Mesothelial cell of epicardium (in vitro differentiated cells): ENCODE results near the gene DNER. TPM values are rescaled to one million over a fixed set of nuclear protein-coding genes. Genes with fewer than 3 reads are reported as not detected.

ENCODE experiments used
- DNase-seq, 2 experiments: peaks; one replicate each; pipeline ENCODE4 v3.0.0; 2021; ENCODE audit warnings: low spot score in 2 of 2; ENCODE audit not compliant: unreplicated experiment in 2 of 2
- H3K27ac Mint-ChIP-seq: 2 replicates; pipeline ENCODE4 v1.8.0; 2021; ENCODE audit warnings: mixed read lengths
- H3K27me3 Mint-ChIP-seq: 2 replicates; pipeline ENCODE4 v1.8.0; 2021; ENCODE audit warnings: low read depth, mixed read lengths
- H3K36me3 Mint-ChIP-seq: 2 replicates; pipeline ENCODE4 v1.8.0; 2021; ENCODE audit warnings: mixed read lengths
- H3K4me1 Mint-ChIP-seq: 2 replicates; pipeline ENCODE4 v1.8.0; 2021; ENCODE audit warnings: mixed read lengths
- H3K4me3 Mint-ChIP-seq: 2 replicates; pipeline ENCODE4 v1.8.0; 2021; ENCODE audit warnings: mild to moderate bottlenecking, moderate library complexity, mixed read lengths
- H3K9me3 Mint-ChIP-seq: 2 replicates; pipeline ENCODE4 v1.8.0; 2021; ENCODE audit warnings: mixed read lengths
- total RNA-seq: library from RNA; stranded (reverse); gene quantifications from 3 replicates; pipeline ENCODE4 v1.2.1, GENCODE V29; 2021
- TF ChIP-seq, protein P1 (sequence below): fragments of 200-600 bp; sonication (generic); IDR thresholded peaks from one replicate; pipeline ENCODE4 v1.5.0; 2021; ENCODE audit warnings: antibody characterized with exemption; ENCODE audit not compliant: unreplicated experiment

Gene DNER
- total RNA-seq, 1 donor from 2014 or later: not detected

DNA sequence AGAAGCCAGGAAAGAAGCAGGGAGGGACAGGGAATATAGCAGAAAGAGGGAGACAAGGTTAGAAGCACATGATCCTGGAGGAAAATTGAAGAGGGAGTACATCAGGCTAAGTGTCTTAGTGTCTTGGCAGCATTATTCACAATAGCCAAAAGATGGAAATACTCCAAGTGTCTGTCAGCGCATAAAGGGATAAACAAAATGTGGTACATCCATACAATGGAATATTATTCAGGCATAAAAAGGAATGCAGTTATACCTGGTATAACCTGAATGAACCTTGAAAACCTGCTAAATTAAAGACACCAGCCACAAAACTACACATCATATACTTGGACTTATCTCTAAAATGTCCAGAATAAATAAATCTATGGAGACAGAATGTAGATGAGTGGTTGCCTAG lies 224.2 kb downstream of the DNER start:
- no peak for DNase-seq
- H3K9me3 Mint-ChIP-seq: peaks cover 15% of the 10 kb centered on the region
- peaks cover 6% of the 10 kb centered on the region for H3K27me3 Mint-ChIP-seq
- no peaks in the 10 kb centered on the region for H3K4me1 Mint-ChIP-seq
- H3K4me3 Mint-ChIP-seq: no peak overlapping the region
- no peak overlapping the region for H3K27ac Mint-ChIP-seq
- no peaks in the 10 kb centered on the region for H3K36me3 Mint-ChIP-seq
- TF ChIP-seq, protein P1, sequence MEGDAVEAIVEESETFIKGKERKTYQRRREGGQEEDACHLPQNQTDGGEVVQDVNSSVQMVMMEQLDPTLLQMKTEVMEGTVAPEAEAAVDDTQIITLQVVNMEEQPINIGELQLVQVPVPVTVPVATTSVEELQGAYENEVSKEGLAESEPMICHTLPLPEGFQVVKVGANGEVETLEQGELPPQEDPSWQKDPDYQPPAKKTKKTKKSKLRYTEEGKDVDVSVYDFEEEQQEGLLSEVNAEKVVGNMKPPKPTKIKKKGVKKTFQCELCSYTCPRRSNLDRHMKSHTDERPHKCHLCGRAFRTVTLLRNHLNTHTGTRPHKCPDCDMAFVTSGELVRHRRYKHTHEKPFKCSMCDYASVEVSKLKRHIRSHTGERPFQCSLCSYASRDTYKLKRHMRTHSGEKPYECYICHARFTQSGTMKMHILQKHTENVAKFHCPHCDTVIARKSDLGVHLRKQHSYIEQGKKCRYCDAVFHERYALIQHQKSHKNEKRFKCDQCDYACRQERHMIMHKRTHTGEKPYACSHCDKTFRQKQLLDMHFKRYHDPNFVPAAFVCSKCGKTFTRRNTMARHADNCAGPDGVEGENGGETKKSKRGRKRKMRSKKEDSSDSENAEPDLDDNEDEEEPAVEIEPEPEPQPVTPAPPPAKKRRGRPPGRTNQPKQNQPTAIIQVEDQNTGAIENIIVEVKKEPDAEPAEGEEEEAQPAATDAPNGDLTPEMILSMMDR: no peak

DNA sequence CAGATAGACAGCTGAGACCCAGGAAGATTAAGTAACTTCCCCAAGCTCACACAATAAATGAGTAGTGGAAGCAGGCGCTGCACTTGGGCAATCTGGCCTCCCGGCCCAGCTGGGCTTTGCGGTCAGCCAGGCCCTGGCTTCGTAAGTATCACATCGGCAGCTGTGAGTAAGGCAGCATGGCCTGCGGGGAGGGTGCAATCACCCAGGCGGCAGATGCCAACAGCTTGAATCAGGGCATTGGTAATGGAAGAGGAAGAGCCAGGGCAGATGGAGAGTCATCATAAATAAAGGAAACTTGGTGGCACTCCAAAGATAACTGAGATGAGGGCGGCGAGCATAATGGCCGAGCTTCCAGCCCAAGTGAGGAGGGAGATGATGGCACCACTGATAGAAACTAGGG lies 225.3 kb downstream of the DNER start:
- H3K27me3 Mint-ChIP-seq: peaks cover 6% of the 10 kb centered on the region
- TF ChIP-seq, protein P1: no peak
- no peak overlapping the region for H3K27ac Mint-ChIP-seq
- H3K4me3 Mint-ChIP-seq: no peak overlapping the region
- DNase-seq: no peak
- H3K4me1 Mint-ChIP-seq: no peaks in the 10 kb centered on the region
- no peaks in the 10 kb centered on the region for H3K36me3 Mint-ChIP-seq
- peaks cover 15% of the 10 kb centered on the region for H3K9me3 Mint-ChIP-seq

DNA sequence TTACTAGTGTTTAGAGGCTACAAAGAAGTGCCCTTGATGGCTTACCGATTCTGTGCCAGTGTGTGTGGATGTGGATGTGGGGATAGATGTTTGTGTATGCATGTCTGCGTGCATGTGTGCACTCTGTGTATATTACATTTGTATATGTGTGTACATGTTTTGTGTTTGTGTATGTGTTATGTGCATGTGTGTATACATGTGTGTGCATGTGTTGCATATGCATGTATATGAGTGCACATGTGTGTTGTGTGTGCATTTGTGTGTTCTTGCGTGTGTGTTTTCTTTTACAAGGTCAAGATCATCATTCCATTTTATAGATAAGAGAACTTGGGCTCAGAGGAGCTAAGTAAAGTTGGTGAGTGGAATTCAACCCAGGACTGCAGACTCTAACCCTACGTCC lies 226.1 kb downstream of the DNER start:
- Mint-ChIP-seq H3K27me3 (peaks cover 6% of the 10 kb centered on the region), H3K4me3 (no peak overlapping the region), H3K36me3 (no peaks in the 10 kb centered on the region), H3K27ac (no peak overlapping the region), H3K9me3 (peaks cover 15% of the 10 kb centered on the region), H3K4me1 (no peaks in the 10 kb centered on the region)
- no peak for DNase-seq
- TF ChIP-seq, protein P1: no peak

DNA sequence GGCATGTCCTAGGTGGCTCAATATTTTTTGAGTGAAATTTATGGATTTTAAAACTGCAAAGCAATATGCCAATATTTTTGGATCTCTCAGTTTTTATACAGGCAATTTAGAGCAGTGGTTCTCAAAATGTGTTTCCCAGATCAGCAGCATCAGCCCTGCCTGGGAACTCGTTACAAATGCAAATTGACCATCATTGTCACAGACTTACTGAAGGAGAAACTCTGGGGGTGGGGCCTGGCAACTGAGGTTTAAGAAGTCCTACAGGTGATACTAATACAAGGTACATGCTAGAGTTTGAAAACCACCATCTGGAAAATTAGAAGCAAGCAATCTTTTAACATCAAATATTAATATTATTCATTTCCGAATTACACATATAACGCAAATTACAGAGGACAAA lies 227.7 kb downstream of the DNER start:
- no peaks in the 10 kb centered on the region for H3K36me3 Mint-ChIP-seq
- H3K27me3 Mint-ChIP-seq: peaks cover 6% of the 10 kb centered on the region
- no peak overlapping the region for H3K4me3 Mint-ChIP-seq
- H3K27ac Mint-ChIP-seq: no peak overlapping the region
- no peaks in the 10 kb centered on the region for H3K4me1 Mint-ChIP-seq
- H3K9me3 Mint-ChIP-seq: peaks cover 15% of the 10 kb centered on the region
- DNase-seq: no peak
- TF ChIP-seq, protein P1: no peak

DNA sequence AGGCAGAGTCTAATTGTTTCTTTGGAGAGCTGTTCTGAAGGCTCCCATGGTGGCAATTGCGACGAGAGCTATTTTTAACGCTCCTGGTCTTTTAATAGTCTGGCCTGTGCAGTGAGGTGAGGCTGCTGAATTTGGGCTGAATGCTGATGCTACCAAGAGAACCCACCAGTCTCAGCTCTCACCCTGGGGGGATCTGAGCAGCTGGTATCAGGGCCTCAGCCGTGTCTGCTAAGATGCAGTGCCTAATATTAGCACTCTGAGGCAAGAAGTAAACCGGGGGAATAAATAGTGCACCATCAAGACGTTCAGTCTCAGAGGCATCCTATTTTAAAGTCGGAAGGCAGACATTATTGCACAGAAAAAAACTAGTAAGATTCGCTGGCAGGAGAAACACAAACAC lies 228.5 kb downstream of the DNER start:
- H3K4me1 Mint-ChIP-seq: no peaks in the 10 kb centered on the region
- H3K27me3 Mint-ChIP-seq: peaks cover 6% of the 10 kb centered on the region
- DNase-seq: no peak
- TF ChIP-seq, protein P1: no peak
- H3K4me3 Mint-ChIP-seq: no peak overlapping the region
- H3K9me3 Mint-ChIP-seq: peaks cover 13% of the 10 kb centered on the region
- H3K27ac Mint-ChIP-seq: no peak overlapping the region
- H3K36me3 Mint-ChIP-seq: no peaks in the 10 kb centered on the region

DNA sequence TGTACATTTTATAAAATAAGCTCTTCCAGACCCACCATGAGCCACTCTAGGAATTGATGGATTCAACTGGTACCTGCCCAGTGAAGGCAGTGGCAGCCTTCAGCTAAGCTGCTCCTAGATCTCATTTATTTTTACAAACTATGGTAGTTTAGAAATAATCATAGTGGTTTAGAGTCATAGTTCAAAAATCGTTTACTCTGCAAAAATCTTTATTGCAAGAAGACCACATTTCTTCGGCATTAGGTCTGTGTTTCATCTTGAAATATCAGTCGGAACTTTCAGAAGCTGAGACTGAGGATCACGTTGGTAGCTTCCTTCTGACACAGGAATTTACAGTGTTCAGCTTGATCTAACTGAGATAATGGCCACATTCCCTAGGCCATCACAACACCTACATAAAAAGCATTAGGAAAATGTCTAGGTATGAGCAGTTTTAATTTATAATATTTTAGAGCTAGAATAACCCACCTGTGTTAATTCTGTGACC lies 237.0 kb downstream of the DNER start:
- no peak for DNase-seq
- H3K9me3 Mint-ChIP-seq: no peaks in the 10 kb centered on the region
- H3K27ac Mint-ChIP-seq: no peak overlapping the region
- H3K27me3 Mint-ChIP-seq: peaks cover 4% of the 10 kb centered on the region
- TF ChIP-seq, protein P1: no peak
- H3K4me1 Mint-ChIP-seq: peaks cover 5% of the 10 kb centered on the region
- no peak overlapping the region for H3K4me3 Mint-ChIP-seq
- no peaks in the 10 kb centered on the region for H3K36me3 Mint-ChIP-seq
